OCI-LY1 (cell line): Measurements from ENCODE around the gene EIF3F.

Source experiments
- EZH2 ChIP-seq: fragments of 200-600 bp; sonication (generic), shearing (Covaris generic); IDR thresholded peaks from 2 replicates; pipeline ENCODE4 v1.8.0; 2017; ENCODE audit warnings: borderline replicate concordance, mixed run types, mild to moderate bottlenecking, antibody characterized with exemption, low read length, moderate library complexity, mixed read lengths
- TF ChIP-seq, protein P1 (sequence below): fragments of 200-600 bp; sonication (generic), shearing (Covaris generic); IDR thresholded peaks from 2 replicates; pipeline ENCODE4 v1.5.1; 2017; ENCODE audit warnings: mild to moderate bottlenecking, antibody characterized with exemption, low read length, moderate library complexity, mixed read lengths

DNA sequence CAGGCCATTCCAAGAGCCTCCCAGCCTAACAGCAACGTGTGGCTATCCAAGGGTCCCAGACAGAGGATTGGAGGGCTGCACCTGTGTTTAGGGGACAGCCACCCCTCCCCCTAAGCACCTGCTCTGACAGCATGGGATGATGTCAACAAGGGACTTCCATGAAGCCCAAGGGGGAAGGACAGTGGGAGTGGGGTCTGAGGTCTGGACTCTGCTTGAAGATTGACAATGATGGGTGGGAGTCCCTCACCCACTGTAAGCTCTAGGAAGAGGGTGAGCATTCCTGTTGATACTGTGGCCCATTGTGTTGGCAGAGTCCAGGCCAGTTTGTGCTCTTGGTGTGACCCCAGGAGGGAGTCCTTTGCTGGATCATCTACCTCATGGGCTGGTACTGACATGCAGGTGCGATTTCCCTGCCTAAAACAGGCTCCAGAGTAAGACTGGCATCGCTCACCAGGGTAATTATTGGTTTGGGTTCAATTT is 47.0 kb downstream of the EIF3F start:
- TF ChIP-seq, protein P1, sequence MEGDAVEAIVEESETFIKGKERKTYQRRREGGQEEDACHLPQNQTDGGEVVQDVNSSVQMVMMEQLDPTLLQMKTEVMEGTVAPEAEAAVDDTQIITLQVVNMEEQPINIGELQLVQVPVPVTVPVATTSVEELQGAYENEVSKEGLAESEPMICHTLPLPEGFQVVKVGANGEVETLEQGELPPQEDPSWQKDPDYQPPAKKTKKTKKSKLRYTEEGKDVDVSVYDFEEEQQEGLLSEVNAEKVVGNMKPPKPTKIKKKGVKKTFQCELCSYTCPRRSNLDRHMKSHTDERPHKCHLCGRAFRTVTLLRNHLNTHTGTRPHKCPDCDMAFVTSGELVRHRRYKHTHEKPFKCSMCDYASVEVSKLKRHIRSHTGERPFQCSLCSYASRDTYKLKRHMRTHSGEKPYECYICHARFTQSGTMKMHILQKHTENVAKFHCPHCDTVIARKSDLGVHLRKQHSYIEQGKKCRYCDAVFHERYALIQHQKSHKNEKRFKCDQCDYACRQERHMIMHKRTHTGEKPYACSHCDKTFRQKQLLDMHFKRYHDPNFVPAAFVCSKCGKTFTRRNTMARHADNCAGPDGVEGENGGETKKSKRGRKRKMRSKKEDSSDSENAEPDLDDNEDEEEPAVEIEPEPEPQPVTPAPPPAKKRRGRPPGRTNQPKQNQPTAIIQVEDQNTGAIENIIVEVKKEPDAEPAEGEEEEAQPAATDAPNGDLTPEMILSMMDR, result no peak
- TF ChIP-seq EZH2, result no peak
